PFSK-1 (cell line): Measurements from ENCODE around the gene RECQL5.

Experiments used
- FOXP2 ChIP-seq: optimal IDR thresholded peaks from 2 replicates; pipeline ENCODE3; 2011; ENCODE audit warnings: borderline replicate concordance, control low read depth, inconsistent platforms; ENCODE audit not compliant: insufficient read depth; ENCODE audit errors: extremely low read length, extremely low read depth
- POLR2AphosphoS5 ChIP-seq: IDR thresholded peaks from 2 replicates; pipeline ENCODE4 v1.6.1; 2012; ENCODE audit warnings: low read depth, mild to moderate bottlenecking, control low read depth, low read length, moderate library complexity
- REST ChIP-seq, 2 experiments: IDR thresholded peaks; 2 replicates each; pipeline versions ENCODE4 v1.6.1 to v1.8.0; 2011 to 2012; ENCODE audit warnings: low read depth in 2 of 2, low read length in 2 of 2, control low read depth in 1 of 2, inconsistent platforms in 1 of 2, mild to moderate bottlenecking in 1 of 2, moderate library complexity in 1 of 2; ENCODE audit not compliant: insufficient read depth in 1 of 2
- SIN3A ChIP-seq: IDR thresholded peaks from 2 replicates; pipeline ENCODE4 v1.6.1; 2012; ENCODE audit warnings: mild to moderate bottlenecking, low read length, moderate library complexity, borderline replicate concordance; ENCODE audit not compliant: insufficient read depth
- TAF1 ChIP-seq: IDR thresholded peaks from 2 replicates; pipeline ENCODE4 v1.6.1; 2012; ENCODE audit warnings: low read length, control low read depth, borderline replicate concordance; ENCODE audit not compliant: insufficient read depth

- TF ChIP-seq REST (IDR thresholded peaks at IDR 0.05; ENCODE audit: insufficient read depth in 1 of 2, low read depth in 2 of 2, low read length in 2 of 2) (no peak), POLR2AphosphoS5 (no peak), TAF1 (no peak), SIN3A (no peak), FOXP2 (no peak)
These were observed 31.7 kb upstream of the RECQL5 start for GRCh38 chr17:75698659-75699058.
